ENCODE results near the gene ACOXL.

- TF ChIP-seq CTCF (IDR thresholded peaks at IDR 0.05) (no peak), POLR2A (IDR thresholded peaks at IDR 0.05) (no peak)
These were observed 9.2 kb downstream of the ACOXL start for GRCh38 chr2:110741491-110741980.
